Uterus (tissue), 4 donors: Measurements from ENCODE around the gene SMIM5. TPM values are rescaled to one million over a fixed set of nuclear protein-coding genes. Genes with fewer than 3 reads are reported as not detected.
"Not testable (repeated sequence)": the region's sequence is repeated elsewhere in the genome, so short reads cannot be mapped to it uniquely, and the experiment has no call there.

Experiments used
- DNase-seq, 2 donors: peaks; one replicate each; pipeline ENCODE4 v3.0.0-alpha.2; 2019 to 2020
- H3K27ac ChIP-seq, 2 donors: fragments of 200-600 bp; sonication (generic); 1 replicate in 1 of 2; 2 replicates in 1 of 2; pipeline ENCODE4 v1.5.1; 2016 to 2018
- H3K27me3 ChIP-seq, 2 donors: fragments of 200-600 bp; sonication (generic); one replicate each; pipeline ENCODE4 v1.5.1; 2018 to 2019; ENCODE audit warnings: control low read depth in 1 of 2
- H3K36me3 ChIP-seq, 2 donors: fragments of 200-600 bp; sonication (generic); one replicate each; pipeline ENCODE4 v1.5.1; 2019; ENCODE audit warnings: control low read depth in 1 of 2
- H3K4me1 ChIP-seq, 2 donors: fragments of 200-600 bp; sonication (generic); one replicate each; pipeline ENCODE4 v1.5.1; 2018 to 2019; ENCODE audit warnings: control low read depth in 1 of 2
- H3K4me3 ChIP-seq, 2 donors: fragments of 200-600 bp; sonication (generic); 1 replicate in 1 of 2; 2 replicates in 1 of 2; pipeline ENCODE4 v1.5.1; 2018 to 2019; ENCODE audit warnings: mild to moderate bottlenecking in 1 of 2
- H3K9me3 ChIP-seq, 2 donors: fragments of 200-600 bp; sonication (generic); one replicate each; pipeline ENCODE4 v1.5.1; 2019; ENCODE audit warnings: control low read depth in 1 of 2
- CTCF ChIP-seq, 4 experiments: fragments of 200-600 bp in 2 of 4; fragments of 450-650 bp in 2 of 4; sonication (generic) in 2 of 4; IDR thresholded peaks; one replicate each; pipeline ENCODE4 v1.5.1; 2016 to 2019; ENCODE audit warnings: antibody characterized with exemption in 4 of 4, mild to moderate bottlenecking in 2 of 4, moderate library complexity in 1 of 4
- POLR2A ChIP-seq, 2 donors: fragments of 450-650 bp; IDR thresholded peaks; one replicate each; pipeline ENCODE4 v1.6.1; 2016; ENCODE audit warnings: antibody characterized with exemption in 2 of 2, mild to moderate bottlenecking in 1 of 2, moderate library complexity in 1 of 2
- intact Hi-C: fragments of 100-400 bp; cut with DNase I; formaldehyde crosslinking; loops from one replicate; pipeline ENCODE4 v1.15.1; 2023; ENCODE audit warnings: low total_unique reads
- total RNA-seq, 4 donors: library from RNA; depleted of rRNA in 3 of 4; stranded (reverse); fragments of >200 nt in 3 of 4; gene quantifications; one replicate each; pipeline versions ENCODE4 v1.1.0 to v1.2.4, GENCODE V29; 2014 to 2023
- donor health status: DM: yes; HTN: yes; CAD: no.

SMIM5 gene
- total RNA-seq, 4 donors from 2014 or later = 0.85 to 2.2 TPM; not detected in 2

- no peaks in the 10 kb centered on the region for H3K36me3 ChIP-seq
- TF ChIP-seq POLR2A (IDR thresholded peaks at IDR 0.05) (no peak), CTCF (IDR thresholded peaks at IDR 0.05) (no peak)
- peaks cover 0 to 8% of the 10 kb centered on the region in 2 donors for H3K4me1 ChIP-seq
- no peak overlapping the region for H3K27ac ChIP-seq
- no peaks in the 10 kb centered on the region for H3K27me3 ChIP-seq
- intact Hi-C loops = no loop called here
- no peak overlapping the region for H3K4me3 ChIP-seq
- H3K9me3 ChIP-seq = no peaks in the 10 kb centered on the region
- no peak for DNase-seq
These were observed 4.3 kb downstream of the SMIM5 start for GRCh38 chr17:75637551-75637950.

DNA sequence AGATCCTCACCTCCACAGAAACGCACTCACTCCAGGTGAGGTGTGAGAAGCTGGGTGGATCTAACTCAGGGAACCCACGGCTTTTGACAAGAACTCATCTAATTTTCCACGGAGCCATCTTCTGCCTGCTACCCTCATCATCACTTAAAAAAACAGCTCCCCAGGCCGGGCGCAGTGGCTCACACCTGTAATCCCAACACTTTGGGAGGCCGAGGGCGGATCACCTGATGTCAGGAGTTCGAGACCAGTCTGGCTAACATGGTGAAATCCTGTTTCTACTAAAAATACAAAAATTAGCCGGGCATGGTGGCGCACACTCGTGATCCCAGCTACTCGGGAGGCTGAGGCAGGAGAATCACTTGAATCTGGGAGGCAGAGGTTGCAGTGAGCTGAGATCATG lies 4.8 kb downstream of the SMIM5 start:
- H3K4me1 ChIP-seq, H3K4me3 ChIP-seq, intact Hi-C loops, H3K27me3 ChIP-seq, H3K9me3 ChIP-seq, H3K27ac ChIP-seq, H3K36me3 ChIP-seq, DNase-seq: not testable (repeated sequence)

- Histone ChIP-seq H3K9me3 (no peaks in the 10 kb centered on the region), H3K27ac (no peak overlapping the region), H3K4me3 (no peak overlapping the region), H3K4me1 (peaks cover 0 to 5% of the 10 kb centered on the region in 2 donors), H3K36me3 (no peaks in the 10 kb centered on the region), H3K27me3 (no peaks in the 10 kb centered on the region)
- intact Hi-C loops = no loop called here
- TF ChIP-seq CTCF (IDR thresholded peaks at IDR 0.05) (no peak), POLR2A (IDR thresholded peaks at IDR 0.05) (no peak)
- DNase-seq = no peak
These were observed 5.7 kb downstream of the SMIM5 start for GRCh38 chr17:75638893-75639292.

DNA sequence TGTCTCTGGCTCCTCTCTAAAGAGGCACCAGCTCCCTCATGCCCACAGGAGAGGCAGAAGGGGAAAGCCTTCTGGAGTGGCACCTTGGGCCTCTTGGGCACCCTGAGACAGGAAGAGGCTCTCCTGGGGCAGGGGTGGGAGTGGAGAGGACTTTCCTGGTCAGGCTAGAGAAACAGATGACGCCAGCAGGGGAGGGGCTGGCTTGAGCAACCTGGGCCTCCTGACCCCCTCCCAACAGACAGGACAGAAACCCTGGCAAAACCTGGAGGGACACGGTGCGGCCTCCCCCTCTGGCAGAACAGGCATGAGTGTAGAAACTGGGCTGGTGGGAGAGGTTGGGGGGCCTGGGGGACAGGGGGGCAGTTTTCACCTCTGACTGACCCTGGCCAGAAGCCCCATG lies 6.1 kb downstream of the SMIM5 start:
- Histone ChIP-seq H3K27me3 (no peaks in the 10 kb centered on the region), H3K9me3 (no peaks in the 10 kb centered on the region), H3K27ac (no peak overlapping the region), H3K4me3 (no peak overlapping the region), H3K4me1 (peaks cover 0 to 1% of the 10 kb centered on the region in 2 donors), H3K36me3 (no peaks in the 10 kb centered on the region)
- DNase-seq = no peak
- TF ChIP-seq POLR2A (IDR thresholded peaks at IDR 0.05) = no peak
- TF ChIP-seq CTCF (IDR thresholded peaks at IDR 0.05) = no peak
- intact Hi-C loops = no loop called here

GRCh38 chr17:75639771-75640555 lies 6.7 kb downstream of the SMIM5 start:
- no peaks in the 10 kb centered on the region for H3K36me3 ChIP-seq
- H3K4me3 ChIP-seq = no peak overlapping the region
- H3K27ac ChIP-seq = no peak overlapping the region
- H3K4me1 ChIP-seq = no peaks in the 10 kb centered on the region
- intact Hi-C loops = no loop called here
- DNase-seq = no peak
- TF ChIP-seq POLR2A (IDR thresholded peaks at IDR 0.05) = no peak
- TF ChIP-seq CTCF (IDR thresholded peaks at IDR 0.05) = no peak
- H3K9me3 ChIP-seq = no peaks in the 10 kb centered on the region
- H3K27me3 ChIP-seq = no peaks in the 10 kb centered on the region
